Measurements from ENCODE around the gene KIF13A. TPM values are rescaled to one million over a fixed set of nuclear protein-coding genes. Genes with fewer than 3 reads are reported as not detected.

KIF13A gene
- total and polyA plus RNA-seq, 2 donors (not counting 3 experiments of a cell fraction or from before 2014, with no cell fraction given), result 24.9 to 65.8 TPM

DNA sequence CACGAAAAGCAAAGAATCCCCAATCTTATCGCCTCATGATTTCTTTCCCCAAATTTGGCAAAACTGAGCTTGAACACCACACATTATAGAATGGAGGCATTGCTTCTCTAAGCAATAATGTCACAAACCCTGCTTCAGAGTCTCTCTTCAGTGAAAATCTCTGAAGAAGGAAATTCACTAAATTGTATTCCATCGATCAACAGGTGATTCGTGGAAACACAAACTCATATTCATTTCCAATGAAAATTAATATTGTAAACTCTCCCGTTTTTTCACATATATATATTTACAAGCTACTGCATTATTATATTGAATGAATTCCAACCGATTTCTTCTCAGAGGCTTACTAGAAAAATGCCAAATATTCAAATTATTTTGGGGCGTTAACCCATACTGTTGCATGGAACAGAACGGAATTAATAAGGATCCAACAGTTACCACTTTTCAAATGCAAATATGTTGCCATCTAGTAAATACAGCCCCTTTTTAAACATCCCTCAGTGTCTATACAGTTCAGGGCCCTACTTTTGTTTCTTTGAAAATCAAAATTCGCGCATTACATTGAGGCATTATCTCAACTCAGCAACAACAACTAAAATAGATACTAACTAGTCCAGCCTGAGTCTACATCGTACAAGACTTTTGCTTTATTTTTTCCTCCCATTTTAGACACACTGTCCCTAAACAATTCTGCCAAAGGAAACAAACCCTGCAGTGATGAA is 1.3 kb downstream of the KIF13A start:
- Histone ChIP-seq H3K79me2 (ENCODE audit: control insufficient read depth, insufficient read depth, low read length) (peaks cover 47% of the 10 kb centered on the region), H3K27ac (ENCODE audit: insufficient read depth, low read depth, low read length) (peak overlapping the region; percentile 68)

More for the DNA sequence above, 1.3 kb downstream of the KIF13A start:
- Histone ChIP-seq H2AFZ (ENCODE audit: low read depth, low read length) (peak overlapping the region; percentile 60), H3K27me3 (ENCODE audit: control insufficient read depth in 2 of 2, insufficient read depth in 2 of 2, low read length in 2 of 2) (no peaks in the 10 kb centered on the region), H4K20me1 (replicated peaks; ENCODE audit: control insufficient read depth, extremely low read depth, insufficient read depth, low read length) (peaks cover 4% of the 10 kb centered on the region), H3K4me2 (ENCODE audit: insufficient read depth, low read length) (peak overlapping the region; percentile 98), H3K4me1 (ENCODE audit: control insufficient read depth, extremely low read depth, insufficient read depth, low read length) (peaks cover 20% of the 10 kb centered on the region), H3K9me1 (replicated peaks; ENCODE audit: control insufficient read depth, extremely low read depth, insufficient read depth, low read length) (no peaks in the 10 kb centered on the region), H3K4me3 (replicated peaks in 1 of 3; ENCODE audit: insufficient read depth in 1 of 3, low read depth in 1 of 3, low read length in 3 of 3) (peak overlapping the region; percentile 49 to 93 (median 84)), H3K9me3 (replicated peaks; ENCODE audit: control insufficient read depth, insufficient read depth, low read length) (no peaks in the 10 kb centered on the region), H3K9ac (replicated peaks; ENCODE audit: extremely low read depth, insufficient read depth, low read length) (peak overlapping the region; percentile 91), H3K36me3 (ENCODE audit: control insufficient read depth in 2 of 2, extremely low read depth in 1 of 2, insufficient read depth in 2 of 2, low read length in 2 of 2) (peaks cover 0 to 3% of the 10 kb centered on the region in 2 experiments)
- DNase-seq (ENCODE audit: low read depth, low spot score) (peak; percentile 15), FAIRE-seq (no peak)
- intact Hi-C loops (cut with micrococcal nuclease), result loop anchor here (1.0 to 5.0 kb wide), 7 partner anchors 13 to 279 kb away; partner anchors contain the start of genes DEK and NUP153
- POLR2A ChIA-PET, result interaction anchor here (0.6 kb wide), 1 partner anchor 57 kb away, joined by 3 read pairs; no protein-coding TSS in a partner anchor
- dilution Hi-C loops (cut with MboI; ENCODE audit: extremely low pct_ligation_motif_present, low sequenced_read_pairs), result no loop called here
- CTCF ChIA-PET, result interaction anchor here (0.6 to 2.4 kb wide), 9 partner anchors 11 to 171 kb away, joined by 3 to 10 read pairs (median 4); no protein-coding TSS in a partner anchor
- TSS peak; percentile 35 for BruUV-seq (replicated peaks)
- TF ChIP-seq JUN (IDR thresholded peaks at IDR 0.05; ENCODE audit: borderline replicate concordance, insufficient read depth, insufficient read length, low read depth) (no peak), GATA2 (IDR thresholded peaks at IDR 0.05; ENCODE audit: insufficient read depth, insufficient read length, low read depth, low read length) (no peak), EZH2 (IDR thresholded peaks at IDR 0.05; ENCODE audit: borderline replicate concordance, low read depth, low read length, severe bottlenecking) (no peak), POLR2A (IDR thresholded peaks at IDR 0.05; ENCODE audit: low read depth, low read length) (no peak), MYC (IDR thresholded peaks at IDR 0.05; ENCODE audit: low read depth, low read length) (no peak), FOS (IDR thresholded peaks at IDR 0.05; ENCODE audit: borderline replicate concordance, insufficient read depth, low read length) (no peak), POLR2AphosphoS5 (IDR thresholded peaks at IDR 0.05; ENCODE audit: insufficient read depth, low read depth, low read length) (no peak)
- TF ChIP-seq, protein P1, sequence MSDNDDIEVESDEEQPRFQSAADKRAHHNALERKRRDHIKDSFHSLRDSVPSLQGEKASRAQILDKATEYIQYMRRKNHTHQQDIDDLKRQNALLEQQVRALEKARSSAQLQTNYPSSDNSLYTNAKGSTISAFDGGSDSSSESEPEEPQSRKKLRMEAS (IDR thresholded peaks at IDR 0.05; ENCODE audit: insufficient read depth, insufficient read length), result no peak
- TF ChIP-seq, protein P2, sequence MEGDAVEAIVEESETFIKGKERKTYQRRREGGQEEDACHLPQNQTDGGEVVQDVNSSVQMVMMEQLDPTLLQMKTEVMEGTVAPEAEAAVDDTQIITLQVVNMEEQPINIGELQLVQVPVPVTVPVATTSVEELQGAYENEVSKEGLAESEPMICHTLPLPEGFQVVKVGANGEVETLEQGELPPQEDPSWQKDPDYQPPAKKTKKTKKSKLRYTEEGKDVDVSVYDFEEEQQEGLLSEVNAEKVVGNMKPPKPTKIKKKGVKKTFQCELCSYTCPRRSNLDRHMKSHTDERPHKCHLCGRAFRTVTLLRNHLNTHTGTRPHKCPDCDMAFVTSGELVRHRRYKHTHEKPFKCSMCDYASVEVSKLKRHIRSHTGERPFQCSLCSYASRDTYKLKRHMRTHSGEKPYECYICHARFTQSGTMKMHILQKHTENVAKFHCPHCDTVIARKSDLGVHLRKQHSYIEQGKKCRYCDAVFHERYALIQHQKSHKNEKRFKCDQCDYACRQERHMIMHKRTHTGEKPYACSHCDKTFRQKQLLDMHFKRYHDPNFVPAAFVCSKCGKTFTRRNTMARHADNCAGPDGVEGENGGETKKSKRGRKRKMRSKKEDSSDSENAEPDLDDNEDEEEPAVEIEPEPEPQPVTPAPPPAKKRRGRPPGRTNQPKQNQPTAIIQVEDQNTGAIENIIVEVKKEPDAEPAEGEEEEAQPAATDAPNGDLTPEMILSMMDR (IDR thresholded peaks at IDR 0.05; ENCODE audit: extremely low read depth in 1 of 2, insufficient read depth in 1 of 2, low read depth in 1 of 2, low read length in 2 of 2), result no peak

Measured in endothelial cell of umbilical vein (primary cell).